Activated naive CD4-positive, alpha-beta T cell treated with anti-CD3 and anti-CD28 coated beads for 36 hours (primary cell): ENCODE data around the gene ALKBH6. TPM values are rescaled to one million over a fixed set of nuclear protein-coding genes. Genes with fewer than 3 reads are reported as not detected.

ENCODE experiments used
- CTCF ChIA-PET: fragments of 350-600 bp; sonication (Branson Sonifier 250); formaldehyde crosslinking; loops from one replicate; lab custom pipeline; 2021; ENCODE audit warnings: antibody characterized with exemption; lab: Charles Lee
- DNase-seq: peaks from one replicate; pipeline ENCODE4 v3.0.0-alpha.2; 2020
- H3K27ac Mint-ChIP-seq: one replicate; pipeline ENCODE4 v1.8.0; 2021; ENCODE audit warnings: mild to moderate bottlenecking, mixed read lengths
- H3K27me3 Mint-ChIP-seq: one replicate; pipeline ENCODE4 v1.8.0; 2021; ENCODE audit warnings: low read depth, mixed read lengths
- H3K36me3 Mint-ChIP-seq: one replicate; pipeline ENCODE4 v1.8.0; 2021; ENCODE audit warnings: low read depth, mixed read lengths
- H3K4me1 Mint-ChIP-seq: one replicate; pipeline ENCODE4 v1.8.0; 2021; ENCODE audit warnings: low read depth, mixed read lengths
- H3K4me3 Mint-ChIP-seq: one replicate; pipeline ENCODE4 v1.8.0; 2021; ENCODE audit warnings: mild to moderate bottlenecking, moderate library complexity, mixed read lengths
- H3K9me3 Mint-ChIP-seq: one replicate; pipeline ENCODE4 v1.8.0; 2021; ENCODE audit warnings: mixed read lengths
- intact Hi-C: fragments of 100-400 bp; cut with micrococcal nuclease; formaldehyde crosslinking; loops from one replicate; pipeline ENCODE4 v1.15.1; 2023
- total RNA-seq, 2 experiments: library from RNA; stranded (reverse); gene quantifications; one replicate each; pipeline ENCODE4 v1.2.3, GENCODE V29; 2021

ALKBH6 gene
- total RNA-seq = 10 to 100 TPM; 36.9 to 37.8 TPM

GRCh38 chr19:36014012-36014924 is at the start of gene ALKBH6:
ALKBH6 (minus strand) TSS chr19:36014213; CDS start chr19:36013397, 816 bp downstream.
- H3K27me3 Mint-ChIP-seq = no peaks in the 10 kb centered on the region
- DNase-seq = peak; percentile 100
- CTCF ChIA-PET = interaction anchor here (0.6 to 1.1 kb wide), 3 partner anchors 65 to 114 kb away, joined by 3 read pairs; no protein-coding TSS in a partner anchor
- H3K9me3 Mint-ChIP-seq = no peaks in the 10 kb centered on the region
- H3K36me3 Mint-ChIP-seq = peaks cover 8% of the 10 kb centered on the region
- peak within 1 kb of the TSS; percentile 94 for H3K27ac Mint-ChIP-seq
- intact Hi-C loops = loop anchor here (1.0 kb wide), 11 partner anchors 19 to 301 kb away; partner anchors contain the start of genes CAPNS1, NFKBID, PROSER3 and PSENEN
- H3K4me1 Mint-ChIP-seq = peaks cover 27% of the 10 kb centered on the region
- peak within 1 kb of the TSS; percentile 97 for H3K4me3 Mint-ChIP-seq

- Mint-ChIP-seq H3K4me1 (peaks cover under 1% of the 10 kb centered on the region), H3K4me3 (no peak overlapping the region), H3K9me3 (no peaks in the 10 kb centered on the region), H3K36me3 (peaks cover 22% of the 10 kb centered on the region), H3K27ac (no peak overlapping the region), H3K27me3 (no peaks in the 10 kb centered on the region)
- no peak for DNase-seq
- intact Hi-C loops = no loop called here
- CTCF ChIA-PET = interaction anchor here (1.2 kb wide), 1 partner anchor 113 kb away, joined by 3 read pairs; no protein-coding TSS in a partner anchor
Observed at GRCh38 chr19:36061367-36061766, 47.4 kb upstream of the ALKBH6 start.

- DNase-seq = peak; percentile 20
Observed at GRCh38 chr19:36060430-36060829, 46.4 kb upstream of the ALKBH6 start.

GRCh38 chr19:36059180-36059910 is 45.3 kb upstream of the ALKBH6 start:
- Mint-ChIP-seq H3K4me1 (peaks cover 8% of the 10 kb centered on the region), H3K27ac (no peak overlapping the region), H3K27me3 (no peaks in the 10 kb centered on the region), H3K9me3 (no peaks in the 10 kb centered on the region), H3K36me3 (peaks cover 16% of the 10 kb centered on the region), H3K4me3 (no peak overlapping the region)
- intact Hi-C loops = no loop called here
- DNase-seq = no peak
- CTCF ChIA-PET = interaction anchor here (0.6 to 1.7 kb wide), 2 partner anchors 21 to 110 kb away, joined by 3 to 4 read pairs; no protein-coding TSS in a partner anchor

More at GRCh38 chr19:36060430-36060829, 46.4 kb upstream of the ALKBH6 start:
- H3K27ac Mint-ChIP-seq = no peak overlapping the region
- no peaks in the 10 kb centered on the region for H3K27me3 Mint-ChIP-seq
- peaks cover 18% of the 10 kb centered on the region for H3K36me3 Mint-ChIP-seq
- intact Hi-C loops = no loop called here
- H3K4me3 Mint-ChIP-seq = no peak overlapping the region
- H3K4me1 Mint-ChIP-seq = peaks cover 7% of the 10 kb centered on the region
- CTCF ChIA-PET = interaction anchor here (1.2 to 1.7 kb wide), 2 partner anchors 109 to 114 kb away, joined by 3 to 4 read pairs; no protein-coding TSS in a partner anchor
- H3K9me3 Mint-ChIP-seq = no peaks in the 10 kb centered on the region

GRCh38 chr19:36058481-36059179 is 44.6 kb upstream of the ALKBH6 start:
- Mint-ChIP-seq H3K27me3 (no peaks in the 10 kb centered on the region), H3K36me3 (peaks cover 13% of the 10 kb centered on the region), H3K4me3 (no peak overlapping the region), H3K4me1 (peaks cover 11% of the 10 kb centered on the region), H3K27ac (no peak overlapping the region), H3K9me3 (no peaks in the 10 kb centered on the region)
- DNase-seq = no peak
- intact Hi-C loops = no loop called here
- CTCF ChIA-PET = interaction anchor here (0.6 kb wide), 1 partner anchor 22 kb away, joined by 3 read pairs; no protein-coding TSS in a partner anchor

- H3K36me3 Mint-ChIP-seq = peaks cover 8% of the 10 kb centered on the region
- CTCF ChIA-PET = interaction anchor here (1.0 kb wide), 2 partner anchors 61 to 73 kb away, joined by 3 read pairs; no protein-coding TSS in a partner anchor
- H3K9me3 Mint-ChIP-seq = no peaks in the 10 kb centered on the region
- no peaks in the 10 kb centered on the region for H3K27me3 Mint-ChIP-seq
- H3K27ac Mint-ChIP-seq = peak within 1 kb of the TSS; percentile 98
- H3K4me3 Mint-ChIP-seq = peak within 1 kb of the TSS; percentile 94
- peak; percentile 96 for DNase-seq
- intact Hi-C loops = loop anchor here (1.0 to 5.0 kb wide), 13 partner anchors 41 to 338 kb away; partner anchors contain the start of genes ALKBH6, ARHGAP33, HSPB6 and KMT2B
- H3K4me1 Mint-ChIP-seq = peaks cover 18% of the 10 kb centered on the region
Observed at GRCh38 chr19:36054733-36055686, 41.0 kb upstream of the ALKBH6 start, which contains the start of gene WDR62. WDR62 (plus strand) TSS chr19:36054897; CDS start chr19:36054972, 75 bp downstream.

- DNase-seq = peak; percentile 100
- CTCF ChIA-PET = interaction anchor here (0.9 to 1.0 kb wide), 3 partner anchors 21 to 74 kb away, joined by 3 to 4 read pairs (median 3); no protein-coding TSS in a partner anchor
- H3K4me3 Mint-ChIP-seq = peak within 1 kb of the TSS; percentile 94
- peaks cover 7% of the 10 kb centered on the region for H3K36me3 Mint-ChIP-seq
- peak within 1 kb of the TSS; percentile 98 for H3K27ac Mint-ChIP-seq
- intact Hi-C loops = loop anchor here (1.0 to 5.0 kb wide), 13 partner anchors 40 to 337 kb away; partner anchors contain the start of genes ALKBH6, ARHGAP33, HSPB6 and KMT2B
- peaks cover 18% of the 10 kb centered on the region for H3K4me1 Mint-ChIP-seq
- H3K27me3 Mint-ChIP-seq = no peaks in the 10 kb centered on the region
- no peaks in the 10 kb centered on the region for H3K9me3 Mint-ChIP-seq
Observed at GRCh38 chr19:36054119-36054732, 40.2 kb upstream of the ALKBH6 start, which contains the start of gene THAP8. THAP8 (minus strand) TSS chr19:36054285; CDS start chr19:36054217, 68 bp downstream.

- Mint-ChIP-seq H3K36me3 (peaks cover 4% of the 10 kb centered on the region), H3K9me3 (no peaks in the 10 kb centered on the region), H3K4me1 (peaks cover 18% of the 10 kb centered on the region), H3K27me3 (no peaks in the 10 kb centered on the region), H3K27ac (peak overlapping the region; percentile 33), H3K4me3 (no peak overlapping the region)
- CTCF ChIA-PET = interaction anchor here (0.6 kb wide), 1 partner anchor 96 kb away, joined by 3 read pairs; no protein-coding TSS in a partner anchor
- DNase-seq = no peak
- intact Hi-C loops = loop anchor here (5.0 kb wide), 1 partner anchor 334 kb away; the partner anchor contains the start of gene KMT2B
Observed at GRCh38 chr19:36051637-36052036, 37.6 kb upstream of the ALKBH6 start.

GRCh38 chr19:36051236-36051635 is 37.2 kb upstream of the ALKBH6 start:
- Mint-ChIP-seq H3K4me1 (peaks cover 16% of the 10 kb centered on the region), H3K4me3 (no peak overlapping the region), H3K9me3 (no peaks in the 10 kb centered on the region), H3K27me3 (no peaks in the 10 kb centered on the region), H3K27ac (no peak overlapping the region), H3K36me3 (peaks cover 5% of the 10 kb centered on the region)
- CTCF ChIA-PET = no interaction called here
- intact Hi-C loops = loop anchor here (5.0 kb wide), 1 partner anchor 334 kb away; the partner anchor contains the start of gene KMT2B
- peak; percentile 23 for DNase-seq

- Mint-ChIP-seq H3K9me3 (no peaks in the 10 kb centered on the region), H3K27me3 (no peaks in the 10 kb centered on the region), H3K4me1 (peaks cover 9% of the 10 kb centered on the region), H3K4me3 (no peak overlapping the region), H3K27ac (no peak overlapping the region), H3K36me3 (peaks cover 11% of the 10 kb centered on the region)
- no peak for DNase-seq
- intact Hi-C loops = no loop called here
- CTCF ChIA-PET = no interaction called here
Observed at GRCh38 chr19:36049080-36049698, 35.2 kb upstream of the ALKBH6 start.
